Measurements from ENCODE around the gene GRIA1.

The GRIA1 gene

DNA sequence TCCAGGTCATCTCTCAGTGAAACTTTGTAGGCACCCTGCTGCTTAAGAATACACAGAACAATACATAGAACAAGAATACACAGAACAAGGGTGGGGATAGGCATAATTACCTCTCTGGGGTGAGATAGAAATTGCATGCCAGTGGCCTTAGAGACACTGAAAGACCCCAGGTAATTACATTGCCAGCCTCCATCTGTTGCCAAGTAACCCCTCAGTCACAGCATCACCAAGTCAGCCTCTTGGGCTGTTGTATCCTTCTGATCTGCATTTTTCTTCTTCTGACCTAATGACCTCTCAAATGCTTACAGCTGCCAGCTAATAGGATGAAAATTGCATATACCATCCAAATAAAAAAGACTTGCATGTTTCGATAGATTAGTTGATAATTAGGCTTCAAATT lies 167.7 kb downstream of the GRIA1 start:
- no peak for DNase-seq

DNA sequence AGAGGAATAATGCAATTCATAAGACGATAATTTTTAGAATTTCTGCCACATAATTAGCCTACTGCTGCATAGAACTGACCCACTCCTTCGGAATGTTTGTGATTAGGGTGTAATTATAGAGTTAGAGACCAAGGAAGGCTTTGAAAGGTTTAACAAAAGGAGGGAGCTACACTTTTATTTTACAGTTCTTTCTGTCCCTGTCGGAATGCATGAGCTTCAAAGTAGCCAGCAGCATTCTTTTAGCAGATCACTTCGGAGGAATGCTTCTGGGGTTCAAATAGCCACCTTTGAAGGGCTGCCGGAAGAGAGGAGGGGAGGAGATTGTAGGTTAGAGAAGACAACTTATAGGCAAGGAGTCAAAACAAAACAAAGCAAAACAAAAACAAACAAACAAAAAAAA lies 168.1 kb downstream of the GRIA1 start:
- DNase-seq, result no peak

DNA sequence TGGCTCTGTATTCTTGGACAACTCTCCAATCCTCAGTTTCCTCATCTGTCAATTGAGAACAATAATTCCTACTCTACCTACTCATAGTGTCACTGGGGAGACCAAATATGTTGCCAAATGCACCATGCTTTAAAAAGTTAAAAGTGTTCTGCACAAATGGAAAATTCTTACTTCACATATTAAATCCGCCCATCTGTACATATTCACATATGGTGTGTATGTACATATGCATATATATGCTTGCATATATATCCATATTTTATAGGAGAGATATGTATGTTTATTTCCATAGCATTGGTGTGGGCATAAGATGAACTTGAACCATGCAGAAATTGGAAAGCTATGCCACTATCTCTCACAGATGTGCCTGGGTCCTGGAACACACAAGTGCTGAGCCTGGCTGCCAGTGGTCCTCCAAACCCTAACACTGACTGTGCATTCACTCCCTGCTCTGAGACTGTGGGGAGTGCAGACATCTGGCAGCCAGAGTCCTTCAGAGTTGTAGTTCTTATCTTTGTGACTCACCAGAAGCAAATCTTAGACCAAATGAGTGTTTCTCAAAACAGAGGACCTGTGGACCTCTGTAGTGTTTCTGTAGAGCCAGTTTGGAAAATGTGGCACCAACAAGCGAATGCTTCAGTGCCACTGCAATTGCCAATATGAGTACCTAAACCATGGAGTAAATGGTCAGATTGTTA lies 168.7 kb downstream of the GRIA1 start:
- no peak for DNase-seq

DNA sequence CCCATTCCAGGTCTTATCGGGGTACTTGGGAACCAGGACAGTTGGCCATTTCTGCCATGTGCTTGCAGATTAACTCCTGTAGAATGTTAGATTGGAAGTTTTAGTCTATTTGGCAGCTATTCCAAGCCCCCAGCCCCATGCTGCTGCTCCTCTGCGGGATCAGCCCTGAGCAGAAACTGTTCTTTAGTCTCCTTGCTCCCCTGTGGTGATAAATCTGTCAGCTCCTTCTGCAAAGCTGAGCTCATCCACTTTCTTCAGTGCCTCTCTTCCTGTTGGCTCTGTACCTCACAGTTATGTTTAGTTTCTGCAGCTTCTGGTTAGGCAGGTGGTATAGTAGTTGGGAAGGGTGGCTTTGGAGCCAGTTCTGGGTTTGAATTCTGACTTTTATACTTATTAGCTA lies 170.4 kb downstream of the GRIA1 start:
- no peak for DNase-seq

DNA sequence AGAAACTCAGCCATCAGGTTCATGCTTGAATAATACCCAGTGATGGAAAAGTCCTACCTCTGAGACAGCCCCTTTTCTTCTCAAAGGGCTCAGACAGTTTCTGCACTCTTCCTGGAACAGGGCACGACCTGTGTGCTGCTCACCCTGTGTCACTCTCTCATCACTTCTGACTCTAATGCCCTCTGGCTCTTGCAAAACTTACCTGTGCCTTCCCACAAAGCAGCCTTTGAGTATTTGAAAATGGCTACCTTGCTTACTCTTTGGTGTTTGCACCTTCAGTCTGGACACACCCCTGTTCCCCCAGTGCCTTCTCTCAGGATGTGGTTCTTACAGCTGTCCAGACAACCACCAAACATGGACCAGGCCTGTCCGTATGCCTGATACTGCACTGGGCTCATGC lies 171.4 kb downstream of the GRIA1 start:
- no peak for DNase-seq

DNA sequence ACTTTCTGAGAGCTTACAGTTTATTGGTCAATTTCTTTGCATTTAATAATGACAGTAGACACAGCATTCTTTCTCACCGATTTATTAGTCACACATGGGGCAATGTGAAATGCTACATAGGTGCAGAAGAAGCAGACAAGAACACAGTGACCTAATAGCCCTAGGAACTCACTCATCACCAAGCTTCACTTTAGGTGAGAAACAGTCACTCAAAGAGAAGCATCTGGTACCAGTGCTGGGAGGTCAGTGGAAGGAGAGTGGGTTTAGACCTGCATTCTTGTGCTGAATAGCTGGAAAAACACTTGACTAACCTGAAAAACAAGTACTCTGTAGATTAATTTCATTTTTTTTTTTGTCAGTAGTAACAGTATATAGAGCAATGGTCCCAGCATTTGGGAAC lies 179.6 kb downstream of the GRIA1 start:
- DNase-seq, result no peak

DNA sequence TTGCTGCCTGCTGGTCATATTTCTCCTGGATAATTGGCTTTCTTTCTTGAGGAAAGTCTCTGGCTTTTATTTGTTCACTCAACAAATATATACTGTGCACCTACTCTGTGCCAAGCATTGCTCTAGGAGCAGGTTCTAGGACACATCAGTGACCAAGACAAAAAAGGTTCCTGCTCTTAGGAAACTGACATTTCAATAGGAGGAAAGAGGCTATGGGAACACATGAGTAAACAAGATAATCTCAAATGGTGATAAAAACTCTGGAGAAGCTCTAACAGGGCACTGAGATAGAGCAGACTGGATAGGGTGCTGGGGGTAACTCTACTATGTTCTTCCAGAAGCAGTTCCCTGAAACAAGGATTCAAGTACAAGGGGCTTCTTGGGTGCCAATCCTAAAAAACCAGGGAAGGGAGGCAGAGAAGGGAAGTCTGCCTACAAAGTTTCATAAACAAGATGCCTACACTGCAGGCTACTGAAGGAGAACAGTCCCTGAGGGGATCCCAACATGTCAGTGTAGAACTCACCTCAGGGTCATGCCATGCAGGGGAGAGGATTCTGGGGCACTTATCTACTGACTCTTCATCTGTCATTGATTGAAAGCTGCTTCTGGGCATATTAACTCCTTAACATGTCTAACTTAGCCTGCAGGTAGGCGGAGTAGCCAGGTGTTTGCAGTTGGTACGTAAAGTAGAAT lies 181.3 kb downstream of the GRIA1 start:
- DNase-seq, result no peak

DNA sequence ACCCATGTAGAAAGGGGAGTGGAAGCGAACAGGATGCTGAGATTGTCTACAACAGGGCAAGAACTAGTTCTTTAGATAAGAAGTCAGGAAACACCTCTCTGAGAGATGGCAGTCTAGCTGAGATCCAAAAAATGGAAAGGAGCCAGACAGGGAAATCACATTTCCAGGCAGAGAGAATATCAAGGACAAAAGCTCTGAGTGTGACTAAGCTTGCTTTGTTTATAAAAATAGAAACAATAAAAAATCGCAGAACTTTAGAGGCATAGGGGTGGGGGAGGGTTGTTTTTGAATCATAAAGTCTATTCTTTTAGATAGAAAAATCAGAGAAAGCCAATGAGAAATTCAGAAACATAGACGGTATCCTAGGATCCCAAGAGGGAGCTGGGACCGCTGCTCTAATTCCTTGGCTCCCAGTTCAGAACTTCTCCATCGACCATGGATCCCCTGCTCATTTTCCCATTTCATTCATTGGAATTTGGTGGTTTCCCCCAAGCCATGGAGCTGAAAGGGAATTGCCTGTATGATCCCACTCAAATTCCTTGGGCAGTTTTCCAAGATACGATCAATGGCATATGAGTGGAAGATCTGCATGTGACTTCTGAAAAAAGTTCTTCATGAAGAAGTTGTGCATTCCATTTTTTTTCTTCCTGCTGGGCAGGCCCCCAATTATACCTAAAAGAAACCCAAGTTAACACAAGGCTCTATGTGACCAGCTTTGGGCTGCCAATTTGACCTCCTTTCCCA lies 182.0 kb downstream of the GRIA1 start:
- DNase-seq, result no peak

DNA sequence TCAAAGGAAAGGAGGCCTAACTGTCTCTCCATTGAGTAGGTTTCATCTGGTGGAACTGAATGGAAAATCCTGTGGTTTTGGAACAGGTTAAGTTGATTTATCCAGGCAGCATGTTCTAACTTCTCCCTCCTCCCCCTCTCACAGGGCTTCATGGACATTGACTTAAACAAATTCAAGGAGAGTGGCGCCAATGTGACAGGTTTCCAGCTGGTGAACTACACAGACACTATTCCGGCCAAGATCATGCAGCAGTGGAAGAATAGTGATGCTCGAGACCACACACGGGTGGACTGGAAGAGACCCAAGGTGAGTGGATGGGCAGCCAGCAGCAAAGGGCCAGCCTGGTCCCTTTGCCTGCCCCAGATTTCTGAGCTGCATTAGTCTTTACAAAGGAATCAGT lies 183.9 kb downstream of the GRIA1 start:
- DNase-seq, result no peak

DNA sequence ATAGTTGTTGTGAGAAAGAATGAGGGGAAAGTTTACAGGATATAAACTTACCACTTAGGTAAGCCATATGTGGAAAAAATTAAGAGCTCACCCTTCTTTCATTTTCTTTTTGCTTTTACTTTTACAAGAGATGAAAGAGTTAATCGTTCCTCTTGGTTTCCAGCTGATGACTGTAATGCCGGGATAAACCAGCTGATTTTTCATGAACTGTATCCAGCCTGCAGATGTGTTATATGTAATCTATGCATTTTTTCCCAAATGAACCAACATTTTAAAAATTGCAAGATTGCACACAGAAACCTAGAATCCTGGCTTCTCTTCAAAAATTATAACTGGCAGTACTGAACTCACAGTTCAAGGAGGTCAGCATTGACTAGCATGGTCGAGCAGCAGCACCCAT lies 185.9 kb downstream of the GRIA1 start:
- no peak for DNase-seq

DNA sequence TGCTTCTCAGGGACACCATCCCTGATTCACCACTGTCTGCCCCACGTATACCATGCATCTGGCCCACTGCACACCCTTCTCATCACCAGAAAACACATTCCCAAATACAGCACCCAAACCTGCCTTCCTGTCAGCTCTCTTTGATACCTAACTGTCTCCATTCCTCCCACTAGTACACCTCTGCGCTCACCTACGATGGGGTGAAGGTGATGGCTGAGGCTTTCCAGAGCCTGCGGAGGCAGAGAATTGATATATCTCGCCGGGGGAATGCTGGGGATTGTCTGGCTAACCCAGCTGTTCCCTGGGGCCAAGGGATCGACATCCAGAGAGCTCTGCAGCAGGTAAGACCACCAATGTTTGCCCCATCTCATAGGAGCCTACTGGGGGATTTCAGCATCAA lies 186.4 kb downstream of the GRIA1 start:
- peak in 9 of 56 donors; percentile 1 to 32 (median 10) for DNase-seq

DNA sequence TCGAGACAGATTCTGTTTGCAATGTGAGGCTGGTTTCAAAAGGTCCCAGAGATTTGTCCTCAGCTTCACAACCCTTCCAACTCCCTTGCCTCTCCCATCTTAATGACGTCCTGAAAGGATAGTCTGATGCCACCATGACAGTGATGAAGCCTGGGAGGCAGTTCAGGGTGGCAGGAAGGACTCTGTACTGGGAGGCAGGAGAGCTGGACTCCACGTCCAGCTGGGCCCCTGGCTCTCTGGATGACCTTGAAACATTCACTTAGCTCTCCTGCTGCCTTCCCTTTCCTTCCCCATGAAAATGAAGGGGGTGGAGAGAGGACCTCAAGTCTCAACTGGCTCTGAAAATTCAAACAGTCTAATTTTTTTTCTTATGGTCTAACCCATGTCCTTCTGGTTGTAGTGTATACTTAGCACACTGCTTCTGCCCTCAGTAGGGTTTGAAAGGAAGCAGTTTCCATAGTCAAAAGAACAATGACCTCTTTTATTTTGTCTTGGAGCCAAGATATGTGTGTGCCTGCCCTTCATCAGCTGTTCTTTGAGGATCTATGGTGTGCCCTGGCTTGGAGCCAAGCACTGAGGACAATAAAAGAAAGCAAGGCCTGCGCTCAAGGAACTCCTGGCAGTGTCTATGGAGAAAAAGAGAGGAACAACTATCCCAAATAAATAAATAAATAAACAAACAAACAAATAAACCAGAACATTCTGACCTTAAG lies 188.3 kb downstream of the GRIA1 start:
- DNase-seq, result peak in 1 of 56 donors; percentile 7

DNA sequence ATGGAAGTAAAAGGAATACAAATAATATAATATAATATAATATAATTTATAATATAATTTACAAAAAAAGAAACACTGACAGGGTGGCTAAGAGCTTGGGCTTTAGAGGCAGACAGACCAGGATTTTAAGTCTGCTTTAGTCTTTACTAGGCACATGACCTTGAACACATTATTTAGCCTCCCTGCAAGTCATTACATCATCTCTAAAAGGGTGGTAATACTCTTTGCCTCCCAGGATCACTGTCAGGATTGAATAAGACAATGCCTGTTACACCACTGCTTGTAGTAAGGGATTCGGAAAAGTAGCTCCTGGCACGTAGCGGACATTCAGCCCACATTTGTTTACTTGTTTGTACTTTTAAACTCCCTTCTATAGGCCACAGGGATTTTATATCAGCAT lies 199.8 kb downstream of the GRIA1 start:
- no peak for DNase-seq

DNA sequence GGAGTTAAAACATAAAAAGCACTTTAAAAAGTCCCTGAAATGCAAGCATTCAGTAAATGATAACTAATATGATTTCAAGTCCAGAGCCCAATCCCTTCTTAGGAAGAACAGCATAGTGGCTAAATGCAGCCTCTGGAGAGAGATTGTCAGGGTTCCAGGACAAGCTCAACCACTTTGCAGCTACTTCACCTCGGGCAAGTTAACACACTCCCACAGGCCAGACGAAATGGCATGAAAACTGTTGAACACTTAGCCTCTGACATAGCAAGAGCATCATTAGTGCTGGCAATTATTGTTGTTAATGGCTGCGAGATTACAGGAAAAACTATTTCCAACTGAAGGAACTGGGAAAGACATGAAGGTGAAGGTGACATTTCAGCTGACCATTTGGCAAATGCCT lies 205.8 kb downstream of the GRIA1 start:
- no peak for DNase-seq

DNA sequence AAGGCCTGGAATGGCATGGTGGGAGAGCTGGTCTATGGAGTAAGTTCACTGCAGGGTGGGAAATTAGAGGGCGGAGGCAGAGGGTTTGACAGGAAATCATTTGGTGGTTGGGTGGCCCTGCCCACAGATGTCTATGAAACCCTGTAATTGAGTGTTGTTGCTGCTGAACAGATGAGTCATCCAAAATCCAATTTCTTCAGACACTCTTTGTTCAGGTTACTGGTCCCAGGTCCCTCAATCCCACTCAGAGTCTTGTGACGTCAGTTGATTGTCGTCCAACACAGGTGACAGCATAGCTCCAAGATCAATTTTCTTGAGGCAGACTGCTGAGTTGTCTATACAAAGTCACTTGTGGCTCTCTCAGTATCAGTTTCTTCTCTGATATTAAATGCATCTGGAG lies 208.6 kb downstream of the GRIA1 start:
- DNase-seq, result no peak

DNA sequence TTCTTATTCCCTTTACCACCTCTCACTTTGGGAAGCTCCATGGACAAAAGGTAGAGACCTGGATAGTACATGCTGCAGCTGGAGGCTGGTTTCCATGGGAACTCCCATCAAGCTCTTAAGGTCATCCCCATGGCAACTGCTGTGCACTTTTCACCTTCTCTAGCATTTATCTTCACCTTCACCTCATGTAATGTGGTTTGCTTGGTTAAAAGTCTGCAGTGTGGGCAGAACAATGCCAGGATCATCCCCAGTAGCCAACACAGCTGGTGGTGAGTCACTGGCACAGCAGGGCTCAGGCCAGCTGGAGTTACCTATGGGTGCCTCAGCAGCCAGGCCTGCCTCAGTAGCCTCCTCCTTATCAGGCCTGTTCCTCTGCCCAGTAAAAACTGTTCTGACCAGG lies 210.5 kb downstream of the GRIA1 start:
- DNase-seq, result no peak

DNA sequence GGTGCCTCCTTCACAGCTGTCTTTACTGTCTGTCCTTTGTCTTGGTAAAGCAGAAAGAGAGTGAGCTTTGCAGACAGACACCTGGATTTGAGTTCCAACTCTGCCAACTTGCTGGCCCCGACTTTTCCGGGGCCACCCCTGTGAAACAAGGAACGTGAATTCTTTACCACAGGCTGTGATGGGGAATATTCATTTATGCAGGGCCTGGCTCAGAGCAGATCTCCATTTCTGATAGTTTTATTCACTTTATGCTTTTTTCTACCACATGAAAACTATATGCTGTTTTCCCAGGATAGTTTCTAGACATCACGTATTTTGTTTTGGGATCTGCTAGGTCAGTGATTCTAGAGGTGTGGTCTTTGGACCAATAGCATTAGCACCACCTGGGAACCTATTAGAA lies 211.8 kb downstream of the GRIA1 start:
- no peak for DNase-seq

DNA sequence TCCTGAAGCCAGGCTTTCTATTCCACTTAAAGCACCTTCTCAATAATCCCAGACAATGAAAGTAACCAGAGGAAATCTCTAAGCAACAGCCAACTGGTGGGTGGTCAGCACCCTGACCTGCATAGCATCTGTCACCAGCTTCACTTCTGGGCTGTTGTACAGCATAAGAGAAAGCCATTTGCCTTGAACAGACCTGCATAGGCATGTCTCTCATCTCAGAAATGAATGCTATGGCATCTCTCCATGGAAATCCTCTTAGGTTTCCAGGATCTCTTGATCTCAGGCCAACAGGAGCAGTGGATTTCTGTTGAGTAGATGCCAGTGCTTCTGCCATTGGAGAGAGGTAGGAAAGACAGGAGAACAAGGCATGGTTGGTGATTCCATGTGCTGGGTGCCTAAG lies 213.6 kb downstream of the GRIA1 start:
- DNase-seq, result no peak

DNA sequence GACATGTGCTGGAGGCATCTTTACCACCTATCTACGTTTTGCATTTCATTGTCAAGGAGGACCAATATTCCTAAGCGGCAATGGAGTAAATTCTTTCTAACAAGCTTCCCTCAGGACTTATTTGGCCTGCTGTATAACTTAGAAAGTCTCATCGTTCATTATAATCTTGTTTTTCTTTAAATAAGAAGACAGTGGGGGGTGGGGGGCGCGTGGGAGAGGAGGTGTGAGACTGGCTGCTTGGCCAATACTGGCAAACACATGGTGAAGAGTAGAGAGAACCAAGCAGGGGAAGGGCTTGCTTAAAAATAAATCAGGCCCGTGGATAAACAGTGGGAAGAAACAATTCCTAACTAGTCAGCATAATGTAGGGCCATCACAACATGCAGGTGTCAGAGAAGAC lies 217.2 kb downstream of the GRIA1 start:
- DNase-seq, result no peak

DNA sequence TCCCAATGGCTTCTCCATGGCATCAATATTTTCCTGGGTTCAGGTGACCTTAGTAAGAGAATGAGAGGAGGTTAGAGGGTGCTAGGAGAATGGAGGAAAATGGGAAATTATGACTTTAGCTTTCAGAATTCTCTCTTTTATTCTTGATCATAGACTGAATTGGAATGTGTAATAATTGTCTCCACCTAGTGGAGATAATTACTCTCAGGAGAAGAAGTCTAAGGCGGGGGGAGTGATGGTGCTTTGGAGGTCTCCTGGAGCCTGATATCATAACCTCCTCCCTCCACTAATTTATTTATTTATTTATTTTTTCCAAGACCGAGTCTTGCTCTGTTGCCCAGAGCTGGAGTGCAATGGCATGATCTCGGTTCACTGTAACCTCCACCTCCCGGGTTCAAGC lies 221.3 kb downstream of the GRIA1 start:
- no peak for DNase-seq

DNA sequence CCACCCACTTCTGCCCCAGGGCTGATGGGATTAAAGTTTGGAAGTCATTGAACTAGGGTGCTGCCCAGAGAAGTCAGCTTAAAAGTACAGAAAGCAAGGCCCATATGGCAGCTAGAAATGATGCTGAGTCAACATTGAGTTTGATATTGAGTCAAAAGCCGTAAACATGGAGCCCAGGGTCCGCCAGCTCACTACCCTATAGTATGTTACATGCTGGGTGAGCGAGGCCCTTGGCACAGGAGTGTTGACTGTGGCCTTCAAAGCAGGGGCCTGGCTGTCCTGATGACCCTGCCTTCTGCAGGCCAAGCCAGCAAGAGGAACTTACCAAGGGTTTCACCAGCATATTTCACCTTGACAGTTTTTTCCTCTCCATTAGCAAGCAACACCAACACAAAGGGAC lies 222.5 kb downstream of the GRIA1 start:
- DNase-seq, result no peak

DNA sequence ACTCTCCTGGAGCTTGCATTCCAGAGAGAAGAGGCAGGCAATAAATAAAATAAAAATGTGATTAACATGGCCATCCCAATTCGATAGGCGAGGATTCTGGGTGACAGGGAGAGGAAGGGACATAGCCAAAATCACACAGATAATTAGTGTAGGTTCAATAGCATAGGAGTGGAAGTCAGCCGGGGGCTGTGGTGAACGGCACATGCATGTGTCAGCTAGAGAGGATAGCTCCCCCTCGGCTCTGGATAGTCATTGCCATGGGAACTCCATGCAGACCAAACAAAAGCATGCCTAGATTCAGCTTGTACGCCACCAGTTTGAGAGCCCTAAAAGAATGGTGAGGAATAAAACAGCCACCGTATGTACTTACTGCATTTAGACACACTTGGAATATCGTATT lies 223.5 kb downstream of the GRIA1 start:
- DNase-seq, result no peak
